GM19193 (cell line): ENCODE results near the gene MSH2.

Experiments used
- POLR2A ChIP-seq: IDR thresholded peaks from 4 replicates; pipeline ENCODE4 v1.6.1; 2011; ENCODE audit not compliant: insufficient read depth, insufficient read length; ENCODE audit errors: extremely low read depth

MSH2 gene

GRCh38 chr2:47457268-47457667 is 54.3 kb downstream of the MSH2 start:
- TF ChIP-seq POLR2A = no peak

- no peak for TF ChIP-seq POLR2A
Measured at GRCh38 chr2:47459021-47459420, 56.1 kb downstream of the MSH2 start.

- TF ChIP-seq POLR2A = no peak
Measured at GRCh38 chr2:47460766-47461165, 57.8 kb downstream of the MSH2 start.

- TF ChIP-seq POLR2A = no peak
Measured at GRCh38 chr2:47471429-47472116, 68.6 kb downstream of the MSH2 start.

GRCh38 chr2:47479863-47480262 is 76.9 kb downstream of the MSH2 start:
- no peak for TF ChIP-seq POLR2A

- no peak for TF ChIP-seq POLR2A
Measured at GRCh38 chr2:47483191-47483590, 80.2 kb downstream of the MSH2 start.

- no peak for TF ChIP-seq POLR2A
Measured at GRCh38 chr2:47484396-47484795, 81.4 kb downstream of the MSH2 start.

GRCh38 chr2:47485177-47485576 is 82.2 kb downstream of the MSH2 start:
- TF ChIP-seq POLR2A = no peak

GRCh38 chr2:47485751-47486300 is 82.9 kb downstream of the MSH2 start:
- no peak for TF ChIP-seq POLR2A

- TF ChIP-seq POLR2A = no peak
Measured at GRCh38 chr2:47486841-47487497, 84.0 kb downstream of the MSH2 start.

- TF ChIP-seq POLR2A = no peak
Measured at GRCh38 chr2:47487498-47487875, 84.5 kb downstream of the MSH2 start.

GRCh38 chr2:47488870-47489584 is 86.1 kb downstream of the MSH2 start:
- TF ChIP-seq POLR2A = no peak

GRCh38 chr2:47490406-47490805 is 87.5 kb downstream of the MSH2 start:
- TF ChIP-seq POLR2A = no peak

- no peak for TF ChIP-seq POLR2A
Measured at GRCh38 chr2:47493317-47494035, 90.5 kb downstream of the MSH2 start.
